ENCODE results near the gene TBC1D8. TPM values are rescaled to one million over a fixed set of nuclear protein-coding genes. Genes with fewer than 3 reads are reported as not detected.

The TBC1D8 gene
- total RNA-seq, 1 experiment from 2014 or later, result 51.7 TPM

GRCh38 chr2:100959225-100959880 is 191.8 kb downstream of the TBC1D8 start (continued):
- TF ChIP-seq PRDM15 (CRISPR knock-in tag; IDR thresholded peaks at IDR 0.05) (no peak), GTF2I (CRISPR knock-in tag; conservative IDR thresholded peaks at IDR 0.05) (no peak), NFE2L1 (CRISPR knock-in tag; IDR thresholded peaks at IDR 0.05) (no peak), JAZF1 (CRISPR knock-in tag; IDR thresholded peaks at IDR 0.05) (no peak), CREB1 (CRISPR knock-in tag; IDR thresholded peaks at IDR 0.05) (no peak), USF2 (CRISPR knock-in tag; IDR thresholded peaks at IDR 0.05) (no peak), NFATC4 (CRISPR knock-in tag; IDR thresholded peaks at IDR 0.05) (no peak), ELF4 (CRISPR knock-in tag; IDR thresholded peaks at IDR 0.05; ENCODE audit: low read depth) (no peak)
- TF ChIP-seq, protein P1, sequence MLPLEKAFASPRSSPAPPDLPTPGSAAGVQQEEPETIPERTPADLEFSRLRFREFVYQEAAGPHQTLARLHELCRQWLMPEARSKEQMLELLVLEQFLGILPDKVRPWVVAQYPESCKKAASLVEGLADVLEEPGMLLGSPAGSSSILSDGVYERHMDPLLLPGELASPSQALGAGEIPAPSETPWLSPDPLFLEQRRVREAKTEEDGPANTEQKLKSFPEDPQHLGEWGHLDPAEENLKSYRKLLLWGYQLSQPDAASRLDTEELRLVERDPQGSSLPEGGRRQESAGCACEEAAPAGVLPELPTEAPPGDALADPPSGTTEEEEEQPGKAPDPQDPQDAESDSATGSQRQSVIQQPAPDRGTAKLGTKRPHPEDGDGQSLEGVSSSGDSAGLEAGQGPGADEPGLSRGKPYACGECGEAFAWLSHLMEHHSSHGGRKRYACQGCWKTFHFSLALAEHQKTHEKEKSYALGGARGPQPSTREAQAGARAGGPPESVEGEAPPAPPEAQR (CRISPR knock-in tag; IDR thresholded peaks at IDR 0.05), result no peak
- TF ChIP-seq, protein P2, sequence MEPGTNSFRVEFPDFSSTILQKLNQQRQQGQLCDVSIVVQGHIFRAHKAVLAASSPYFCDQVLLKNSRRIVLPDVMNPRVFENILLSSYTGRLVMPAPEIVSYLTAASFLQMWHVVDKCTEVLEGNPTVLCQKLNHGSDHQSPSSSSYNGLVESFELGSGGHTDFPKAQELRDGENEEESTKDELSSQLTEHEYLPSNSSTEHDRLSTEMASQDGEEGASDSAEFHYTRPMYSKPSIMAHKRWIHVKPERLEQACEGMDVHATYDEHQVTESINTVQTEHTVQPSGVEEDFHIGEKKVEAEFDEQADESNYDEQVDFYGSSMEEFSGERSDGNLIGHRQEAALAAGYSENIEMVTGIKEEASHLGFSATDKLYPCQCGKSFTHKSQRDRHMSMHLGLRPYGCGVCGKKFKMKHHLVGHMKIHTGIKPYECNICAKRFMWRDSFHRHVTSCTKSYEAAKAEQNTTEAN (CRISPR knock-in tag; IDR thresholded peaks at IDR 0.05), result no peak
- TF ChIP-seq, protein P3, sequence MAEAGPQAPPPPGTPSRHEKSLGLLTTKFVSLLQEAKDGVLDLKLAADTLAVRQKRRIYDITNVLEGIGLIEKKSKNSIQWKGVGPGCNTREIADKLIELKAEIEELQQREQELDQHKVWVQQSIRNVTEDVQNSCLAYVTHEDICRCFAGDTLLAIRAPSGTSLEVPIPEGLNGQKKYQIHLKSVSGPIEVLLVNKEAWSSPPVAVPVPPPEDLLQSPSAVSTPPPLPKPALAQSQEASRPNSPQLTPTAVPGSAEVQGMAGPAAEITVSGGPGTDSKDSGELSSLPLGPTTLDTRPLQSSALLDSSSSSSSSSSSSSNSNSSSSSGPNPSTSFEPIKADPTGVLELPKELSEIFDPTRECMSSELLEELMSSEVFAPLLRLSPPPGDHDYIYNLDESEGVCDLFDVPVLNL (CRISPR knock-in tag; IDR thresholded peaks at IDR 0.05; ENCODE audit: borderline replicate concordance, low read depth), result no peak

DNA sequence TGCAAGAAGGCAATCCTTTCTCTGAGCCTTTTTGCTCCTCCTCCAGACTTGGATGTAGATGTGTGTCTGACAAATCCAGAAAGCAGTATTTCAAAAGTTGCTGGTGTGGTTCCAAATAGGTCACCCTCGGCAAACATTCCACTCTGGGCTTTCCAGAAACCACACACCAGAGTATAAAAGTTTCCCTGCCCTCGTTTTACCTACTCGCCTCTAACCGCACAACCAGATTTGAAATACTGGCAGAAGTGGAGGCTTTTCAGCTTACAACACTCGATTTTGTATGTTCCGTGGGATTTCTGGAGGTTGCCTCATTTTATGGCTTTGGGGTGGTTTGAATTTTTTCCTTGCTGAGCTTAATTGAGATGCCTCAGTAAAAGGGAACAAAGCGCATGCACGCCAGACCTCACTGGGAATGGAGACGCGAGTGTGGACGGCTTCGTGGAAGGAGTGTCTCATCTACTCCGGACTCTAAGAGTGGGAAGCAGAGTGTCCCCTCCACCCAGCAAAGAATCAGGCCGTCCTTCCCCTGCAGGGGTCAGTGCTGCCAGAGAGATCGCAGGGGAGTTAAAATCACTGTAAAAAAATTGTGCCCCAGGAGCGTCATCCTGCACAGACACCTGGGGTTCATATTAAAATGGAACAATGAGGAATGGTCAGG is 193.1 kb downstream of the TBC1D8 start:
- H3K27ac Mint-ChIP-seq, result peak overlapping the region; percentile 63; the same call in 1 of the 2 replicates
- CTCF ChIA-PET, result interaction anchor here (0.7 kb wide), 1 partner anchor 39 kb away, joined by 3 read pairs; no protein-coding TSS in a partner anchor
- H3K4me3 Mint-ChIP-seq, result no peak overlapping the region
- no peaks in the 10 kb centered on the region for H3K27me3 Mint-ChIP-seq (ENCODE audit: low read depth)
- DNase-seq (ENCODE audit: low spot score) (no peak), ATAC-seq (no peak)
- no peaks in the 10 kb centered on the region for H3K36me3 Mint-ChIP-seq
- TF ChIP-seq ATF3 (CRISPR knock-in tag; conservative IDR thresholded peaks at IDR 0.05) (no peak), ESRRA (CRISPR knock-in tag; IDR thresholded peaks at IDR 0.05; ENCODE audit: borderline replicate concordance) (no peak), NFATC4 (CRISPR knock-in tag; IDR thresholded peaks at IDR 0.05) (no peak)
- H3K9me3 Mint-ChIP-seq, result peaks cover 5% of the 10 kb centered on the region
- H3K4me1 Mint-ChIP-seq, result peaks cover 25% of the 10 kb centered on the region
- POLR2A ChIA-PET, result no interaction called here

Other genes with a start within 250 kb of the TBC1D8 start
- gene RPL31, start 149.1 kb downstream of the TBC1D8 start, total RNA-seq (2021), result 1,590 to 1,874 TPM (median 1,822 TPM) in 3 replicates
- 47.4 to 54.0 TPM (median 48.9 TPM) in 3 replicates for gene CNOT11, start 101.5 kb upstream of the TBC1D8 start, total RNA-seq (2021)
- gene RNF149, start 157.3 kb upstream of the TBC1D8 start, total RNA-seq (2021), result 25.6 to 30.0 TPM (median 28.4 TPM) in 3 replicates
- gene CREG2, start 236.1 kb upstream of the TBC1D8 start, total RNA-seq (2021), result 1.1 to 1.7 TPM (median 1.6 TPM) in 3 replicates